Astrocyte (in vitro differentiated cells and primary cell): ENCODE measurements around the gene GDPD2.

ENCODE experiments used
- CTCF ChIP-seq: IDR thresholded peaks from 2 replicates; pipeline ENCODE4 v1.5.1; 2011; ENCODE audit warnings: low read depth, mild to moderate bottlenecking, inconsistent platforms, low read length, moderate library complexity; ENCODE audit not compliant: insufficient read depth
- EZH2 ChIP-seq: IDR thresholded peaks from 2 replicates; pipeline ENCODE4 v1.6.1; 2012; ENCODE audit warnings: mild to moderate bottlenecking, low read length, inconsistent platforms; ENCODE audit not compliant: insufficient read depth

GRCh38 chrX:70479247-70479921 is 56.3 kb downstream of the GDPD2 start:
- TF ChIP-seq CTCF (no peak), EZH2 (no peak)
